Uterus (tissue), 4 donors: Measurements from ENCODE around the gene GLIS1. TPM values are rescaled to one million over a fixed set of nuclear protein-coding genes. Genes with fewer than 3 reads are reported as not detected.

Experiments used
- DNase-seq, 2 donors: peaks; one replicate each; pipeline ENCODE4 v3.0.0-alpha.2; 2019 to 2020
- H3K27ac ChIP-seq, 2 donors: fragments of 200-600 bp; sonication (generic); 1 replicate in 1 of 2; 2 replicates in 1 of 2; pipeline ENCODE4 v1.5.1; 2016 to 2018
- H3K27me3 ChIP-seq, 2 donors: fragments of 200-600 bp; sonication (generic); one replicate each; pipeline ENCODE4 v1.5.1; 2018 to 2019; ENCODE audit warnings: control low read depth in 1 of 2
- H3K36me3 ChIP-seq, 2 donors: fragments of 200-600 bp; sonication (generic); one replicate each; pipeline ENCODE4 v1.5.1; 2019; ENCODE audit warnings: control low read depth in 1 of 2
- H3K4me1 ChIP-seq, 2 donors: fragments of 200-600 bp; sonication (generic); one replicate each; pipeline ENCODE4 v1.5.1; 2018 to 2019; ENCODE audit warnings: control low read depth in 1 of 2
- H3K4me3 ChIP-seq, 2 donors: fragments of 200-600 bp; sonication (generic); 1 replicate in 1 of 2; 2 replicates in 1 of 2; pipeline ENCODE4 v1.5.1; 2018 to 2019; ENCODE audit warnings: mild to moderate bottlenecking in 1 of 2
- H3K9me3 ChIP-seq, 2 donors: fragments of 200-600 bp; sonication (generic); one replicate each; pipeline ENCODE4 v1.5.1; 2019; ENCODE audit warnings: control low read depth in 1 of 2
- CTCF ChIP-seq, 4 experiments: fragments of 200-600 bp in 2 of 4; fragments of 450-650 bp in 2 of 4; sonication (generic) in 2 of 4; IDR thresholded peaks; one replicate each; pipeline ENCODE4 v1.5.1; 2016 to 2019; ENCODE audit warnings: antibody characterized with exemption in 4 of 4, mild to moderate bottlenecking in 2 of 4, moderate library complexity in 1 of 4
- POLR2A ChIP-seq, 2 donors: fragments of 450-650 bp; IDR thresholded peaks; one replicate each; pipeline ENCODE4 v1.6.1; 2016; ENCODE audit warnings: antibody characterized with exemption in 2 of 2, mild to moderate bottlenecking in 1 of 2, moderate library complexity in 1 of 2
- intact Hi-C: fragments of 100-400 bp; cut with DNase I; formaldehyde crosslinking; loops from one replicate; pipeline ENCODE4 v1.15.1; 2023; ENCODE audit warnings: low total_unique reads
- total RNA-seq, 4 donors: library from RNA; depleted of rRNA in 3 of 4; stranded (reverse); fragments of >200 nt in 3 of 4; gene quantifications; one replicate each; pipeline versions ENCODE4 v1.1.0 to v1.2.4, GENCODE V29; 2014 to 2023
- donor health status: DM: yes; HTN: yes; CAD: no.

Gene GLIS1
- total RNA-seq, 4 donors from 2014 or later, result 0.21 to 1.0 TPM; not detected in 2

GRCh38 chr1:53693773-53694717 is 44.9 kb downstream of the GLIS1 start:
- Histone ChIP-seq H3K27ac (no peak overlapping the region), H3K27me3 (no peaks in the 10 kb centered on the region), H3K36me3 (no peaks in the 10 kb centered on the region), H3K4me3 (no peak overlapping the region), H3K4me1 (no peaks in the 10 kb centered on the region), H3K9me3 (no peaks in the 10 kb centered on the region)
- intact Hi-C loops, result no loop called here
- no peak for DNase-seq
- TF ChIP-seq POLR2A (IDR thresholded peaks at IDR 0.05) (no peak), CTCF (IDR thresholded peaks at IDR 0.05) (no peak)

GRCh38 chr1:53693339-53693738 is 45.6 kb downstream of the GLIS1 start:
- intact Hi-C loops, result no loop called here
- no peaks in the 10 kb centered on the region for H3K36me3 ChIP-seq
- no peaks in the 10 kb centered on the region for H3K9me3 ChIP-seq
- H3K4me1 ChIP-seq, result no peaks in the 10 kb centered on the region
- H3K27me3 ChIP-seq, result no peaks in the 10 kb centered on the region
- TF ChIP-seq CTCF (IDR thresholded peaks at IDR 0.05) (no peak), POLR2A (IDR thresholded peaks at IDR 0.05) (no peak)
- no peak overlapping the region for H3K4me3 ChIP-seq
- no peak for DNase-seq
- no peak overlapping the region for H3K27ac ChIP-seq

GRCh38 chr1:53691326-53691725 is 47.6 kb downstream of the GLIS1 start:
- intact Hi-C loops, result no loop called here
- DNase-seq, result no peak
- no peaks in the 10 kb centered on the region for H3K27me3 ChIP-seq
- TF ChIP-seq POLR2A (IDR thresholded peaks at IDR 0.05), result no peak
- no peaks in the 10 kb centered on the region for H3K9me3 ChIP-seq
- no peaks in the 10 kb centered on the region for H3K36me3 ChIP-seq
- H3K27ac ChIP-seq, result no peak overlapping the region
- H3K4me1 ChIP-seq, result no peaks in the 10 kb centered on the region
- no peak overlapping the region for H3K4me3 ChIP-seq

GRCh38 chr1:53690411-53690810 is 48.6 kb downstream of the GLIS1 start:
- Histone ChIP-seq H3K27me3 (no peaks in the 10 kb centered on the region), H3K4me3 (no peak overlapping the region), H3K36me3 (no peaks in the 10 kb centered on the region), H3K4me1 (no peaks in the 10 kb centered on the region), H3K9me3 (no peaks in the 10 kb centered on the region), H3K27ac (no peak overlapping the region)
- no peak for DNase-seq
- intact Hi-C loops, result no loop called here
- TF ChIP-seq CTCF (IDR thresholded peaks at IDR 0.05) (no peak), POLR2A (IDR thresholded peaks at IDR 0.05) (no peak)

- intact Hi-C loops, result no loop called here
Observed at GRCh38 chr1:53689736-53690326, 49.1 kb downstream of the GLIS1 start.

GRCh38 chr1:53689223-53689622 is 49.7 kb downstream of the GLIS1 start:
- intact Hi-C loops, result no loop called here
- no peak for DNase-seq
- H3K27me3 ChIP-seq, result no peaks in the 10 kb centered on the region

More at GRCh38 chr1:53689736-53690326, 49.1 kb downstream of the GLIS1 start:
- TF ChIP-seq POLR2A (IDR thresholded peaks at IDR 0.05), result no peak
- no peak for DNase-seq
- H3K4me3 ChIP-seq, result no peak overlapping the region
- no peaks in the 10 kb centered on the region for H3K27me3 ChIP-seq
- no peaks in the 10 kb centered on the region for H3K9me3 ChIP-seq
- no peaks in the 10 kb centered on the region for H3K36me3 ChIP-seq
- H3K4me1 ChIP-seq, result no peaks in the 10 kb centered on the region
- no peak overlapping the region for H3K27ac ChIP-seq

More at GRCh38 chr1:53689223-53689622, 49.7 kb downstream of the GLIS1 start:
- H3K9me3 ChIP-seq, result no peaks in the 10 kb centered on the region
- no peaks in the 10 kb centered on the region for H3K4me1 ChIP-seq
- TF ChIP-seq CTCF (IDR thresholded peaks at IDR 0.05) (no peak), POLR2A (IDR thresholded peaks at IDR 0.05) (no peak)
- H3K27ac ChIP-seq, result no peak overlapping the region
- H3K4me3 ChIP-seq, result no peak overlapping the region
- no peaks in the 10 kb centered on the region for H3K36me3 ChIP-seq
